Measurements from ENCODE around the gene MRPL44. TPM values are rescaled to one million over a fixed set of nuclear protein-coding genes. Genes with fewer than 3 reads are reported as not detected.

Gene MRPL44
- total RNA-seq (2016; rRNA removed; fragmentation: Illumina TruSeq; extraction: Trizol) = 78.0 and 101 TPM in 2 replicates
- total RNA-seq (2016; cell fraction: cytosol; rRNA removed; fragmentation: Illumina TruSeq; extraction: Trizol; ENCODE audit: low read depth) = 19.7 and 21.8 TPM in 2 replicates
- total RNA-seq (2016; cell fraction: insoluble cytoplasmic fraction; rRNA removed; fragmentation: Illumina TruSeq; extraction: Trizol) = 76.1 and 100 TPM in 2 replicates
- 38.1 and 39.0 TPM in 2 replicates for total RNA-seq (2016; cell fraction: membrane; rRNA removed; fragmentation: Illumina TruSeq; extraction: Trizol)
- total RNA-seq (2016; cell fraction: nucleus; rRNA removed; fragmentation: Illumina TruSeq; extraction: Trizol) = 33.6 TPM in 2 replicates
- 31.1 and 38.4 TPM in 2 replicates for polyA plus RNA-seq (2011; rRNA removed)
- polyA plus RNA-seq (2011; cell fraction: cytosol; rRNA removed) = 29.5 and 37.2 TPM in 2 replicates
- polyA plus RNA-seq (2011; cell fraction: nucleus; rRNA removed) = 7.5 and 10.9 TPM in 2 replicates
- 31.9 and 35.7 TPM in 2 replicates for polyA plus RNA-seq (2012)
- polyA plus RNA-seq (2016; cell fraction: cytosol; fragmentation: Illumina TruSeq; extraction: Trizol; ENCODE audit: low read depth) = 10.7 and 11.0 TPM in 2 replicates
- polyA plus RNA-seq (2016; cell fraction: insoluble cytoplasmic fraction; fragmentation: Illumina TruSeq; extraction: Trizol; ENCODE audit: low read depth) = 114 TPM in 2 replicates
- 18.8 and 22.2 TPM in 2 replicates for polyA plus RNA-seq (2016; cell fraction: membrane; fragmentation: Illumina TruSeq; extraction: Trizol; ENCODE audit: low read depth)
- polyA plus RNA-seq (2016; cell fraction: nucleus; fragmentation: Illumina TruSeq; extraction: Trizol; ENCODE audit: insufficient read depth, low read depth) = 42.6 and 43.1 TPM in 2 replicates
- 6.2 and 14.6 TPM in 2 replicates for polyA minus RNA-seq (2011; rRNA and poly(A)+ RNA removed; ENCODE audit: low replicate concordance)
- polyA minus RNA-seq (2011; cell fraction: cytosol; rRNA and poly(A)+ RNA removed) = 25.3 and 29.9 TPM in 2 replicates
- 14.3 and 18.9 TPM in 2 replicates for polyA minus RNA-seq (2011; cell fraction: nucleus; rRNA and poly(A)+ RNA removed)
- percentile 95 among the genes with signal in this experiment for Bru-seq, nascent RNA
- percentile 96 among the genes with signal in this experiment for BruChase-seq, experiment 1, labeled RNA remaining after a 6-hour chase
- BruChase-seq, experiment 2, labeled RNA remaining after a 2-hour chase = percentile 96 among the genes with signal in this experiment
- long read RNA-seq, experiment 1, transcript MRPL44-201 (4 exons, 1,748 nt) = major isoform, 95 of 104 reads
- long read RNA-seq, experiment 1, partial matches to known transcripts = 5 of 104 reads
- long read RNA-seq, experiment 1, other reads (novel, unspliced or antisense) = 4 of 104 reads
- long read RNA-seq, experiment 2, transcript MRPL44-201 (4 exons, 1,748 nt) = major isoform, 45 of 84 reads
- long read RNA-seq, experiment 2, partial matches to known transcripts = 13 of 84 reads
- long read RNA-seq, experiment 2, other reads (novel, unspliced or antisense) = 26 of 84 reads

- Histone ChIP-seq H3K36me3 (replicated peaks in 1 of 2; ENCODE audit: control insufficient read depth in 1 of 2, insufficient read depth in 2 of 2, low read length in 2 of 2) (peaks cover 7 to 25% of the 10 kb centered on the region in 2 experiments), H3K79me2 (ENCODE audit: insufficient read depth, low read length) (peaks cover 51% of the 10 kb centered on the region), H3K4me2 (ENCODE audit: low read depth, low read length) (peak within 1 kb of the TSS; percentile 77), H3K9ac (ENCODE audit: insufficient read depth, low read depth, low read length) (peak within 1 kb of the TSS; percentile 89), H3K27me3 (ENCODE audit: control insufficient read depth in 1 of 2, insufficient read depth in 2 of 2, low read length in 2 of 2) (no peaks in the 10 kb centered on the region; a peak in 1 of 5 replicates), H3K4me1 (ENCODE audit: insufficient read depth, low read length) (peaks cover 58% of the 10 kb centered on the region), H4K20me1 (ENCODE audit: insufficient read depth, low read length) (peaks cover 18% of the 10 kb centered on the region), H3K4me3 (replicated peaks in 1 of 3; ENCODE audit: insufficient read depth in 1 of 3, low read depth in 2 of 3, low read length in 3 of 3) (peak within 1 kb of the TSS; percentile 80 to 97 (median 86)), H3K9me3 (ENCODE audit: low read length) (no peaks in the 10 kb centered on the region), H2AFZ (ENCODE audit: low read length) (peak within 1 kb of the TSS; percentile 73), H3K27ac (ENCODE audit: extremely low read length, insufficient read depth, low read length) (peak within 1 kb of the TSS; percentile 76)
- ATAC-seq (peak; percentile 100), FAIRE-seq (peak; percentile 77), DNase-seq (ENCODE audit: low spot score) (peak; percentile 88)
- ChIA-PET POLR2A (interaction anchor here (0.5 to 5.0 kb wide), 6 partner anchors 13 to 425 kb away, joined by 3 to 33 read pairs (median 4); partner anchors contain the start of gene WDFY1), CTCF (ENCODE audit: low intra/inter-chr PET ratio, low total read pairs) (no interaction called here)
- in situ Hi-C loops (cut with HindIII; ENCODE audit: extremely low pct_ligation_motif_present, low pct_unique_long_range_greater_than_20kb) = loop anchor here (5.0 kb wide), 1 partner anchor 50 kb away; no protein-coding TSS in a partner anchor
- BruUV-seq (replicated peaks) = no TSS peak
- intact Hi-C loops (cut with micrococcal nuclease; ENCODE audit: unreplicated experiment) = loop anchor here (1.0 to 2.0 kb wide), 3 partner anchors 26 to 55 kb away; no protein-coding TSS in a partner anchor
- WGBS (ENCODE audit: low lambda C conversion rate) = 1% methylated on average over 57 of the region's 65 CpGs
- TF ChIP-seq FOXO4 (CRISPR knock-in tag; conservative IDR thresholded peaks at IDR 0.05) (0 out of 2 replicates have a peak, but pooled peaks have one; percentile 77), SPEN (CRISPR knock-in tag; IDR thresholded peaks at IDR 0.05; ENCODE audit: low read depth) (peak; percentile 99), ZMYM4 (CRISPR knock-in tag; IDR thresholded peaks at IDR 0.05) (peak; percentile 99), ZNF362 (CRISPR knock-in tag; IDR thresholded peaks at IDR 0.05; ENCODE audit: borderline replicate concordance) (peak; percentile 79; the same call in 1 of the 2 replicates), SETDB1 (CRISPR knock-in tag; IDR thresholded peaks at IDR 0.05; ENCODE audit: borderline replicate concordance) (peak; percentile 17; the same call in 1 of the 2 replicates), JDP2 (CRISPR knock-in tag; IDR thresholded peaks at IDR 0.05; ENCODE audit: borderline replicate concordance) (no peak; the same call in 1 of the 2 replicates), RELA (CRISPR knock-in tag; IDR thresholded peaks at IDR 0.05) (peak; percentile 96), RFX3 (CRISPR knock-in tag; IDR thresholded peaks at IDR 0.05) (peak; percentile 57; the same call in 1 of the 2 replicates), DR1 (CRISPR knock-in tag; IDR thresholded peaks at IDR 0.05) (peak; percentile 83), NR1H2 (CRISPR knock-in tag; IDR thresholded peaks at IDR 0.05; ENCODE audit: borderline replicate concordance, low read depth) (no peak; the same call in 1 of the 2 replicates), THRA (CRISPR knock-in tag; IDR thresholded peaks at IDR 0.05; ENCODE audit: borderline replicate concordance) (peak; percentile 87), TBX2 (CRISPR knock-in tag; IDR thresholded peaks at IDR 0.05; ENCODE audit: borderline replicate concordance) (peak; percentile 97), KLF13 (CRISPR knock-in tag; IDR thresholded peaks at IDR 0.05) (peak; percentile 35; the same call in 1 of the 2 replicates)
Measured at GRCh38 chr2:223957092-223957851, at the start of gene MRPL44. MRPL44 (plus strand) TSS chr2:223957463; CDS start chr2:223957473, 10 bp downstream.

All from HepG2 (cell line).